DMS53 treated with DMSO at 0.1 percent for 48 hours (cell line): ENCODE measurements around the gene PPP1R9B.

Experiments
- DNase-seq: peaks from one replicate; lab custom pipeline; 2025; ENCODE audit not compliant: unreplicated experiment; lab: John Stamatoyannopoulos, UW

PPP1R9B gene

GRCh38 chr17:50109785-50110184, 40.7 kb downstream of the PPP1R9B start:
- no peak for DNase-seq

- no peak for DNase-seq
These were observed 41.3 kb downstream of the PPP1R9B start for GRCh38 chr17:50109207-50109606.

DNA sequence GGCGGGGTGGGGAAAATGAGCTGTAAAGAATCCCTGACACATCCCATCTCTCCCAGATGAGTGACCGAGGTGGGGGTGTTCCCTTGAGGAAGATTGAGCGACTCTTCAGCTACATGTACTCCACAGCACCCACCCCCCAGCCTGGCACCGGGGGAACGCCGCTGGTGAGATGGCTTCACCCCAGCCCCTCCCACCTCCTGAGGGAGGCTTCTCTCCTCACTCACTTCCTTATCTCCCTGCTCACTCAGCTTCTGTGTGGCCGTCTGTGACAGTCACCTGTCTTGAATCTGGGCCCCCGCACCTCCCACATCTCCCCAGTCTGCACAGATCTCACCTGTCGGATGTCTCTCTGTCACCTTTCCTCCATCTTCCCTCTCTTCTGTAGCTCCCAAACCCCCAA, 41.9 kb downstream of the PPP1R9B start:
- no peak for DNase-seq

GRCh38 chr17:50107790-50108414, 42.6 kb downstream of the PPP1R9B start:
- no peak for DNase-seq

GRCh38 chr17:50106393-50107131, 43.9 kb downstream of the PPP1R9B start:
- DNase-seq = no peak

- DNase-seq = no peak
These were observed 44.7 kb downstream of the PPP1R9B start for GRCh38 chr17:50105811-50106210.

DNA sequence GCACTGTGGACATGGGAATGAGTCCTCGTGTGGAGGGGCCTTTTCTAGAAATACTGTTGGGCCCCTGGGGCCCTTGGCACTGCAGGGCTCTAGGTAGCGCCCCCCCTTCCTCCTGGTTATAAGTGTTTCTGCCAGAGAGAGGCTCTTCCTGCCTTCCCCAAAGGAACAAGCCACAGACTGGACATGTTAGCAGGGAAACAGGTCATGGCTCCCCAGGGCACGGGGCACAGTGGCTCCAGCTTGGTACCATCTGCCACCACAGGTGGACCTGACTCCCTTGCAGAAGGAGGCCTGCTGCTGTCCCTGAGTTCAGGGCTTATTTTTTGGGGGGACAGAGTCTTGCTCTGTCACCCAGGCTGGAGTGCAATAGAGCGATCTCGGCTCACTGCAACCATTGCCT, 46.5 kb downstream of the PPP1R9B start:
- DNase-seq = no peak

- no peak for DNase-seq
These were observed 47.2 kb downstream of the PPP1R9B start for GRCh38 chr17:50103252-50103651.

- DNase-seq = peak; percentile 13
These were observed 48.1 kb downstream of the PPP1R9B start for GRCh38 chr17:50102164-50102991.

GRCh38 chr17:50101346-50102163, 48.9 kb downstream of the PPP1R9B start:
- no peak for DNase-seq

- no peak for DNase-seq
These were observed 49.5 kb downstream of the PPP1R9B start for GRCh38 chr17:50100921-50101345.

DNA sequence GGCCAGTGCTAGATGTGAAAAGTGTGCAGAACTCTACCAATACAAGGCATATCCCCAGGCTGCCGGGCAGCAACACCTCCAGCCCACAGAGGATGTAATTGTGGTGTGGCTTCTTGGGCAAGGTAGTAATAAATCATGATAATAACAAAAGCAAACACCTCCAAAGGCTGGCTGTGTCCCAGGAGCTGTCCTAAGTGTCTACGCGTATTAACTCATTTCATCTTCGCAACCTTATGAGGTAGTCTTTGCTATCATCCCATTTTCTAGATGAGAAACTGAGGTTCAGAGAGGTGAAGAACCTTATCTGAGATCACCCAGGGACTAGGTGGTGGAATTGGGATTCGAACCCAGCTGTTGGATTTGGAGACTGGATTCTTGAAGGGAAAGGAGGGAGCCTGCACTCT, 50.0 kb downstream of the PPP1R9B start:
- no peak for DNase-seq

DNA sequence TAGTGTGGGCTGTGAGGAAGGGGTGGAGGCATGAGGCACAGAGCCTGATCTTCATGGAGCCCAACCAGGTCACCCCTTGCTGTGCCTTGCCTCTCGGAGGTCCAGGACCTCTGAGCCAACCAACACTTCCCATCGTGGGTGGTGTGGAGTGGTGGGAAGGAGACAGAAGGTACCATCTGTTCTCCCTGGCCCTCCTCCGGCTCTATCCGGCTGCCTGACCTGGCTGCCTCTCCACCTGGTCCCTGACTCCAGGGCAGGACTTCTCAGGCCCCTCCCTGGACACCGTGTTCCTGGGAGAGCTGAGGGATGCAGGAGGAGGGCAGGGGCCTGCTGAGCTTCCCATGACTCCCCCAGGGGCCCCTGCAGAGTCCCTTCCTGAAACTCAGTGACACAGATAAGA, 51.5 kb downstream of the PPP1R9B start:
- DNase-seq = no peak

GRCh38 chr17:50098583-50098982, 51.9 kb downstream of the PPP1R9B start:
- DNase-seq = no peak

DNA sequence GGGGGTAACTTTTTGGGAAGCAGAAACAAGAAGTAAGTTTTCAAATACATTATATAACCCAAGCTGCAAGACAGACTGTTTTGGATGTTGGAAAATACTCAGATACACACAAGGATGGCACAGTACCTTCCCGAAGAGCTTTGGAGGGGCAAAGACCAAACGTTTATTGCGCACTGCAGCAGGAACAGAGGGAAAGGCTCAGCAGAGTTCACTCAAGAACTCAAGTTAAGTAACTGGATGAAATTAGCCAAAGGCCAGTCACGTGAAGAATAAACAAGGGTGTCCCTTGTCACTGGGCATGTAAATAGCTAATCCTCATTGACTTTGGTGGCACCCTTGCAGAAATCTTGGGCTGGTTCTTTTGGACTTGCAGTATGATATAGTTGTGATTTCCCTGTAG, 52.6 kb downstream of the PPP1R9B start:
- DNase-seq = no peak

- DNase-seq = no peak
These were observed 53.0 kb downstream of the PPP1R9B start for GRCh38 chr17:50097455-50097854.

GRCh38 chr17:50096758-50097157, 53.7 kb downstream of the PPP1R9B start:
- no peak for DNase-seq

- no peak for DNase-seq
These were observed 54.4 kb downstream of the PPP1R9B start for GRCh38 chr17:50096092-50096491.

- no peak for DNase-seq
These were observed 54.8 kb downstream of the PPP1R9B start for GRCh38 chr17:50095626-50096037.

- peak; percentile 95 for DNase-seq
These were observed 55.5 kb downstream of the PPP1R9B start, which contains the start of gene PDK2 for GRCh38 chr17:50094753-50095619. Gene PDK2 (plus strand): TSS chr17:50095351. CDS start chr17:50095436, 85 bp downstream.
